ENCODE results near the gene ORAI1.

DNA sequence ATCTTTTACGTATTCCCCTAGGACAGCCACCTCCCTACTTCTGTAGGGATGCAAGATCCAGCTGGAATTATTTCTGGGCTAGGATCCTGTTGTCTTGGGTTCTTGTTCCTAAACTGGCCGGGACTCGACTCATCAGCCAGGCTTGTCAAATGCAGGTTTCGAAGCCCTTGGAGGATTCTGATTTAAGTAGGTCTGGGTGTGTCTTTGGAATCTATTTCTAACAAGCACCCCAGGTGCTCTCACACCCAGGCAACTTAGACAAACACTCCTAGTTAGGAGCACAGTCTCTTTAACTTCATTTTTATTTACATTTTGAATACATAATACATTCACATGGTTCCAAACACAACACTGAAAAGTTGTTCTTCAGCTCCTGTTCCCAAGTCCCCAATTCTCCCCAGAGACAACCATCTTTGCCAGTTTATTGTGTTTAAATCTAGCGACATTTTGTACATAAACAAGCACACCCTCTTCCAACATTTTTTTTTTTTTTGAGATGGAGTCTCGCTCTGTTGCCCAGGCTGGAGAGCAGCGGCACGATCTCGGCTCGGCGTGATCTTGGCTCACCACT, 22.2 kb downstream of the ORAI1 start:
- no peak for TF ChIP-seq POLR2AphosphoS5 (IDR thresholded peaks at IDR 0.05)
- TF ChIP-seq, protein P1, sequence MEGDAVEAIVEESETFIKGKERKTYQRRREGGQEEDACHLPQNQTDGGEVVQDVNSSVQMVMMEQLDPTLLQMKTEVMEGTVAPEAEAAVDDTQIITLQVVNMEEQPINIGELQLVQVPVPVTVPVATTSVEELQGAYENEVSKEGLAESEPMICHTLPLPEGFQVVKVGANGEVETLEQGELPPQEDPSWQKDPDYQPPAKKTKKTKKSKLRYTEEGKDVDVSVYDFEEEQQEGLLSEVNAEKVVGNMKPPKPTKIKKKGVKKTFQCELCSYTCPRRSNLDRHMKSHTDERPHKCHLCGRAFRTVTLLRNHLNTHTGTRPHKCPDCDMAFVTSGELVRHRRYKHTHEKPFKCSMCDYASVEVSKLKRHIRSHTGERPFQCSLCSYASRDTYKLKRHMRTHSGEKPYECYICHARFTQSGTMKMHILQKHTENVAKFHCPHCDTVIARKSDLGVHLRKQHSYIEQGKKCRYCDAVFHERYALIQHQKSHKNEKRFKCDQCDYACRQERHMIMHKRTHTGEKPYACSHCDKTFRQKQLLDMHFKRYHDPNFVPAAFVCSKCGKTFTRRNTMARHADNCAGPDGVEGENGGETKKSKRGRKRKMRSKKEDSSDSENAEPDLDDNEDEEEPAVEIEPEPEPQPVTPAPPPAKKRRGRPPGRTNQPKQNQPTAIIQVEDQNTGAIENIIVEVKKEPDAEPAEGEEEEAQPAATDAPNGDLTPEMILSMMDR (IDR thresholded peaks at IDR 0.05) = no peak
